GM12878 (cell line): Measurements from ENCODE around the gene GTF3C1. TPM values are rescaled to one million over a fixed set of nuclear protein-coding genes. Genes with fewer than 3 reads are reported as not detected.

Experiments
- ATAC-seq: fragments of 200-7000 bp; cut with Tn5 transposase; 3 replicates; pipeline ENCODE4 v1.9.1; 2020; ENCODE audit warnings: mild to moderate bottlenecking, moderate library complexity
- BruUV-seq: library from RNA; stranded (reverse); fragments of 400-500 nt; replicated peaks from 2 replicates; lab custom pipeline; 2021; lab: Mats Ljungman, UMichigan
- CTCF ChIA-PET: fragments of 300-600 bp; sonication (Branson Sonifier 250); formaldehyde crosslinking; extraction: SDS; loops from one replicate; lab custom pipeline; 2021; ENCODE audit warnings: inconsistent platforms; lab: Yijun Ruan, JAX
- POLR2A ChIA-PET: fragments of 350-600 bp; formaldehyde crosslinking; extraction: SDS; loops from one replicate; lab custom pipeline; 2021; ENCODE audit warnings: inconsistent platforms; lab: Charles Lee
- RAD21 ChIA-PET: fragments of 300-600 bp; sonication (Branson Sonifier 250); formaldehyde crosslinking; loops from one replicate; lab custom pipeline; 2023; ENCODE audit warnings: antibody characterized with exemption; ENCODE audit not compliant: unreplicated experiment; lab: Charles Lee
- SMC1A ChIA-PET: fragments of 300-600 bp; sonication (Branson Sonifier 250); formaldehyde crosslinking; loops from one replicate; lab custom pipeline; 2023; ENCODE audit not compliant: unreplicated experiment, uncharacterized antibody; lab: Charles Lee
- DNase-seq: peaks from one replicate; pipeline ENCODE4 v3.0.0-alpha.2; 2011; ENCODE audit warnings: low read depth, low spot score
- FAIRE-seq: peaks from 3 replicates; lab custom pipeline; 2011; peaks lifted over from hg19 to GRCh38; lab: Jason Lieb, UNC
- H2AFZ ChIP-seq: 2 replicates; pipeline ENCODE4 v1.6.0; 2011; ENCODE audit warnings: low read depth, low read length, control low read depth; ENCODE audit not compliant: control insufficient read depth
- H3K27ac ChIP-seq: 2 replicates; pipeline ENCODE4 v1.5.1; 2011; ENCODE audit warnings: control low read depth; ENCODE audit not compliant: control insufficient read depth, insufficient read depth
- H3K27me3 ChIP-seq, 2 experiments: replicated peaks in 1 of 2; 2 replicates each; pipeline versions ENCODE4 v1.6.0 to v1.6.1; 2011; ENCODE audit warnings: low read length in 1 of 2; ENCODE audit not compliant: control insufficient read depth in 2 of 2, insufficient read depth in 2 of 2
- H3K36me3 ChIP-seq, 2 experiments: 2 replicates each; pipeline ENCODE4 v1.5.1; 2011; ENCODE audit warnings: low read length in 1 of 2; ENCODE audit not compliant: control insufficient read depth in 2 of 2, insufficient read depth in 2 of 2
- H3K4me1 ChIP-seq: 2 replicates; pipeline ENCODE4 v1.6.1; 2011; ENCODE audit warnings: mild to moderate bottlenecking, low read length, moderate library complexity, mixed read lengths; ENCODE audit not compliant: control insufficient read depth, insufficient read depth
- H3K4me2 ChIP-seq: 2 replicates; pipeline ENCODE4 v1.6.0; 2011; ENCODE audit warnings: control low read depth; ENCODE audit not compliant: control insufficient read depth, insufficient read depth
- H3K4me3 ChIP-seq: fragments of 200-600 bp; sonication (generic); 2 replicates; pipeline ENCODE4 v1.5.1; 2016
- H3K79me2 ChIP-seq: 2 replicates; pipeline ENCODE4 v1.6.0; 2011; ENCODE audit warnings: low read length; ENCODE audit not compliant: control insufficient read depth, insufficient read depth
- H3K9ac ChIP-seq: 2 replicates; pipeline ENCODE4 v1.8.0; 2011; ENCODE audit warnings: low read length, control low read depth, mixed read lengths; ENCODE audit not compliant: control insufficient read depth, insufficient read depth
- H3K9me3 ChIP-seq: replicated peaks from 3 replicates; pipeline ENCODE4 v1.5.1; 2011; ENCODE audit warnings: mild to moderate bottlenecking, low read length; ENCODE audit not compliant: control insufficient read depth, insufficient read depth
- H4K20me1 ChIP-seq: 2 replicates; pipeline ENCODE4 v1.6.0; 2011; ENCODE audit not compliant: control insufficient read depth, insufficient read depth
- ATF2 ChIP-seq: IDR thresholded peaks from 2 replicates; pipeline ENCODE4 v1.6.1; 2012; ENCODE audit warnings: low read length, inconsistent platforms
- IKZF1 ChIP-seq: fragments of 450-650 bp; conservative IDR thresholded peaks from 2 replicates; pipeline ENCODE4 v1.6.1; 2017; ENCODE audit warnings: antibody characterized with exemption, mild to moderate bottlenecking
- KAT2A ChIP-seq: conservative IDR thresholded peaks from 2 replicates; pipeline ENCODE4 v1.6.1; 2011; ENCODE audit warnings: low read depth, low read length; ENCODE audit not compliant: control insufficient read depth
- KLF5 ChIP-seq: fragments of 450-650 bp; IDR thresholded peaks from 2 replicates; pipeline ENCODE4 v1.6.1; 2014; ENCODE audit warnings: mild to moderate bottlenecking; ENCODE audit not compliant: partially characterized antibody
- NR2F1 ChIP-seq: fragments of 450-650 bp; conservative IDR thresholded peaks from 2 replicates; pipeline ENCODE4 v1.6.1; 2017; ENCODE audit warnings: mild to moderate bottlenecking
- POLR2A ChIP-seq: IDR thresholded peaks from 2 replicates; pipeline ENCODE4 v1.6.1; 2011; ENCODE audit warnings: low read depth, mild to moderate bottlenecking, low read length
- ZNF384 ChIP-seq: IDR thresholded peaks from 2 replicates; pipeline ENCODE4 v1.6.1; 2012; ENCODE audit warnings: low read depth, mild to moderate bottlenecking, low read length, improper control_type of control experiment, borderline replicate concordance
- ZNF687 ChIP-seq: fragments of 450-650 bp; IDR thresholded peaks from 2 replicates; pipeline ENCODE4 v1.6.1; 2017; ENCODE audit warnings: mild to moderate bottlenecking, moderate library complexity
- ZSCAN29 ChIP-seq: fragments of 450-650 bp; IDR thresholded peaks from 2 replicates; pipeline ENCODE4 v1.6.1; 2017; ENCODE audit warnings: mild to moderate bottlenecking, moderate library complexity
- ZZZ3 ChIP-seq: IDR thresholded peaks from 2 replicates; pipeline ENCODE4 v1.6.1; 2011; ENCODE audit warnings: low read depth; ENCODE audit not compliant: control insufficient read depth, insufficient read length
- WGBS: methylation state at CpG from one replicate; pipeline ENCODE4 v1.1.6; 2016; ENCODE audit warnings: low lambda C conversion rate; ENCODE audit not compliant: insufficient replicate concordance, insufficient coverage; ENCODE audit errors: missing lambda C conversion rate; 5-methylcytosine and 5-hydroxymethylcytosine counted together
- in situ Hi-C: fragments of 300-500 bp; cut with MboI; formaldehyde crosslinking; loops from 9 replicates; pipeline ENCODE4 v1.14.3; 2018; ENCODE audit warnings: mixed read lengths
- intact Hi-C: fragments of 100-400 bp; cut with micrococcal nuclease; formaldehyde crosslinking; loops from one replicate; pipeline ENCODE4 v1.14.2; 2022; ENCODE audit not compliant: unreplicated experiment
- polyA plus RNA-seq, 11 experiments: library from polyadenylated mRNA; depleted of rRNA in 4 of 11; unstranded in 6 of 11; stranded (reverse) in 5 of 11; fragments of >200 nt; fragmentation: Nextera tagmentation in 4 of 11; fragmentation: Illumina TruSeq in 1 of 11; extraction: Ambion mirVana in 4 of 11; extraction: Trizol in 1 of 11; gene quantifications; 1 replicate in 1 of 11; 2 replicates in 10 of 11; pipeline versions ENCODE4 v1.2.1 to v1.2.3, GENCODE V29; 2011 to 2016; ENCODE audit warnings: inconsistent platforms in 2 of 11, missing spikeins in 2 of 11, low read depth in 1 of 11
- total RNA-seq, 4 experiments: library from RNA; depleted of rRNA in 3 of 4; stranded (reverse); fragments of >200 nt in 3 of 4; fragmentation: Illumina TruSeq in 1 of 4; extraction: Trizol in 1 of 4; gene quantifications; 2 replicates each; pipeline versions ENCODE4 v1.2.1 to v1.2.3, GENCODE V29; 2013 to 2021

Gene GTF3C1
- total and polyA plus RNA-seq, 10 of the 15 experiments (the other 5 are each of a cell fraction or from before 2014, with no cell fraction given) = 0.98 to 60.9 (median 34.3) TPM

GRCh38 chr16:27551036-27551435 lies 1.3 kb upstream of the GTF3C1 start:
- Histone ChIP-seq H3K36me3 (no peaks in the 10 kb centered on the region; a peak in 1 of 4 replicates), H3K4me3 (peak overlapping the region; percentile 94; the same call in 1 of the 2 replicates), H3K9me3 (no peaks in the 10 kb centered on the region), H4K20me1 (no peaks in the 10 kb centered on the region), H3K9ac (no peak overlapping the region), H3K79me2 (peaks cover 30% of the 10 kb centered on the region), H3K4me1 (peaks cover 23% of the 10 kb centered on the region), H2AFZ (no peak overlapping the region), H3K4me2 (peak overlapping the region; percentile 96), H3K27me3 (no peaks in the 10 kb centered on the region), H3K27ac (no peak overlapping the region)
- POLR2A ChIA-PET = interaction anchor here (1.1 kb wide), 1 partner anchor 630 kb away, joined by 3 read pairs; no protein-coding TSS in a partner anchor
- CTCF ChIA-PET = interaction anchor here (0.9 to 1.8 kb wide), 2 partner anchors 53 to 88 kb away, joined by 3 to 8 read pairs; no protein-coding TSS in a partner anchor
- 100% methylated on average over 1 of the region's 1 CpG for WGBS
- no peak for FAIRE-seq
- ATAC-seq = no peak
- in situ Hi-C loops = no loop called here
- DNase-seq = no peak
- no TSS peak for BruUV-seq
- SMC1A ChIA-PET = interaction anchor here (1.6 kb wide), 1 partner anchor 10 kb away, joined by 5 read pairs; no protein-coding TSS in a partner anchor
- RAD21 ChIA-PET = no interaction called here
- TF ChIP-seq KAT2A (no peak), KLF5 (no peak), ZNF687 (no peak), ZSCAN29 (no peak), IKZF1 (no peak), ZZZ3 (no peak), ZNF384 (no peak), ATF2 (no peak), POLR2A (no peak), NR2F1 (no peak)
- intact Hi-C loops = no loop called here
